Smooth muscle cell of the brain vasculature (primary cell): ENCODE results near the gene CCNQ.

Experiments used
- DNase-seq: peaks from one replicate; pipeline ENCODE4 v3.0.0-alpha.2; 2012; ENCODE audit warnings: low read depth, low spot score

The CCNQ gene

DNA sequence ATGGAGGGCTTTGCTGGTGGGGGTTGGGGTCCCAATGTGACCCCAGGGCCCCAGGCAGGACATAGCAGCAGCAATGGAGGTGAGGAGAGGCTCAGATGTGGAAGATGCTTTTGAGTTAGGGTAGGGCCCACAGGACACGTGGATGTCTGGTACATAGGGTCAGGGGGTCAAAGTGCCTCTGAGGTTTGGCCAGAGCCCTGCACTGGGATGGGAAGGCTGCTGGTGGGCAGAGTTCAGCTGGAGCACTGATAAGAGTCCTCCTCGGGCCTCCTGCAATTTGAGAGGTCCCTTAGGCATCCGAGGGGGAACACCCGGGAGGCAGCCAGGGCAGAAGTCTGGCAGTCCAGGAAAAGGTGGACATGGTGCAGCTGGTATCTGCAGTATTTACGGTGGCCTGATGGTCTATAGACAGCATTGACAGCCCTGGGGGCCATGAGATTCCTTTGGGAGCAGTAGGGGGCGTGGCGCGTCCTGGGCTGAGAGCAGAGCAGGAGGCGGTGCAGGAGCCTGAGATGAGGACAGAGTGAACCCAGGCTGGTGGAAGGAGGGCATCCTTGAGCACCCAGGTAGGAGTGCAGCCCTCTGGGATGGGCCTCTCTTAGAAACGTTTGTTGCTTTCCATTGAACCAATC, 22.6 kb downstream of the CCNQ start:
- no peak for DNase-seq

GRCh38 chrX:153573984-153574383, 25.0 kb downstream of the CCNQ start:
- DNase-seq: no peak

DNA sequence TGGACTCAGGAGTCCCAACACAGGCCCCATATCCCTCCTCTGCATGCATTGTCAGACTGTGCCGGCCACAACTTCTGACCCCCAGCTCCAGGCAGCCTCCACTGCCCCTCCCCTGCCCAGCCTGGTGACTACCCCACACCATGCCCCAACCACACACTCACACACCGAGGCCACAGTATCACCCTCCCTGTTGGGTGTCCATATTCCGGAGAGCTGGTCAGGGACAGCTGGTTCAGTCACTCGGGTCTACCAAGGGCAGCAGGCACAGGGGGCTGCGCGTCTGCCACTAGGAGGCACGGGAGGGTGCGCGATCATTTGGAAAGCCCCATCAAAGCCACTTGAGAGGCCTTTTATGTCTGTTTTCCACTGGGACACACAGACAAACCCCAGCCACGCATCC, 26.3 kb downstream of the CCNQ start:
- no peak for DNase-seq

DNA sequence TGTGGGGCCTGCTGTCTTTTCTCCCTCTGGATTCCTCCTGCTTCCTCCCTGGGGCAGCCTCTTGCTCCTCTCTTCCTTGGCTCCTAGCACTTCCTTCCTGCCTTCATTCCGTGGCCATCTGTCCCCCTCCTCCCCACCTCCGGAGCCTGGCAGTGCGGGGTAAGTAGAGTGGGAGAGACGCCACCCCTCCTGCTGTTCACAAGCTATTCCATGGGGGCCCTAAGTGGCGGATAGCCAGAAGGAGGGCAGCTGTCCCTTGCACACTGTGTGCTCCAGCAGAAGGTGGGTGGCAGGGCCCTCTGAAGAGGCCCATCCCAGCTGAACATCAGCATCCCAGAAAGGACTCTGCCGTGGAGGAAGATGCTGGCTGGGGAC, 27.4 kb downstream of the CCNQ start:
- no peak for DNase-seq

GRCh38 chrX:153569475-153569874, 29.5 kb downstream of the CCNQ start:
- DNase-seq: no peak

DNA sequence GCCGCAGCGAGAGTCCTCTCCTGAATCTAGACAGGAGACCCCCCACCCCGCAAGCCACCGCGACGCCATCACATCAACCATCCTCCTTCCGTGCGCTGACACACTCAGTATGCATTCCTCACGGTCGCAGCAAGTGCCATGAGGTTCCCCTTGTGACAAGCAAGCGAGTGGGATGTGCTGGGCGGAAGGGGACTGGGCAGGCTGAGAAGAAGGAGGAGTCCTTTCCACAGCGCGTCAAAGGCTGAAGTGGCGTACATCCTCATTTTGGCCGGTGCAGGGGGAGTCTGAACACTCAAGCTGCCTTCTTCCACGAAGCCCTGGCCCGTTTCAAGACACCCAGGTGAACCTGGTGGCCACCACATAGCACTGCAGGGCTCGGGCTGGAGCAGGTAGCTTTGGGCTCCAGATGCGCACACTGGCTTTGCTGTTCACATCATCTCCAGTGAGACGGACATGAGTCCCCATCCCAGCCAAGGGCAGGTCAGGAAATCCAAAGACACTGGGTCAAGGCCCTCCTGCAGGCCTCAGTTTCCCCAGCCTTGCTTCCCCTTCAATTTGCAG, 30.4 kb downstream of the CCNQ start:
- no peak for DNase-seq

DNA sequence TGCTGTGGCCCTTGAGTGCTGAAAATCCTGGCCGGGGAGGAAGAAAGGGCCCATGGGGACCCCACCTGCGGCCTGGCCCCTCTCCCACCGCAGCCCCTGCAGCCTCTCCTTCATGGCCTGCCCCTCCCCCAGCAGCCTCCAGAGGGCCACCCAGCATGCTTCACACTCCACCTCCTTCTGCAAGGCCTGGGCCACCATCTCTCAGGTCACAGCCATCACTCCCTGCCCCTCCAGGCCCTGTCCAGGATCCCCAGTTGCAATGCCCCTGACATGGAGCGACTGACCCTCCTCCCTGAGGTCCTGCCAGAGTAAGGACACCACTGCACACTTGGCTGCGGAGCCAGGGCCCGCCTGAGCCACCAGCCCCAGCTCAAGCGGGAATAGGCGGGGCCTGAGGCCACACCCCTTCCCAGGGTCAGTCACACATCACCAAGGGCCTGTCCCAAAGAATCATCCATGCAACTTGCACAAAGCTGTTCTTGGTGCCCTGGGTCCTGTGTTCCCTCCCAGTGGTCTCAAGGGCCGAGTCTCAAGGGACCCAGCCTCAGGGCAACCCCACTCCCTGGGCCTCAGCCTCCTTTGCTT, 32.9 kb downstream of the CCNQ start:
- DNase-seq: no peak

DNA sequence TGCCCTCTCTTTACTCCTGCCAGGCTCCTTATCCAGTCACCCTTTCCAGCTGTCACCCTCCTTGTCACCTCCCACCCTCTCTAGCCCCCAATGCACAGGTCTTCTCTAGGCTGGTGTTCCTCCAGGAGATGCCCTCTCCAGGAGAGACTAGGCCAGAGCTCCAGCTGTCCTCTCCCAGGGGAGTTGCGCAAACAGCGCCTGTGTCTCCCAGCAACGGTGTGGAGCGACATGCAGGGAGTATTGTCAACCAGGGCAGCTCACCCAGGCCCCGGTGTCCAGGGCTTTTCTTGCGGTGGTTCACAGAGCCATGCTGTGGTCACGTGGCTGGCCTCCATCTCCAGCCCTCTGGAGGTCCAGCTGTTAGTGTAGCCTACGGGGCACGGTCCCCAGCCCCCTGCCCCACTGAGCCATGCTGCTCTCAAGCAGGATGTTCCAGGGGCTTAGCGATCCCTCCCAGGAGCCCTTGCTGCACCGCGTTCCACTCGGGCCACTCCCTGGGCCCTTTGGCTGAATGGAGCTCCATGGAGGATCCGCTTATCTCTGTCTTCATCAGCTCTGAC, 34.8 kb downstream of the CCNQ start:
- no peak for DNase-seq

DNA sequence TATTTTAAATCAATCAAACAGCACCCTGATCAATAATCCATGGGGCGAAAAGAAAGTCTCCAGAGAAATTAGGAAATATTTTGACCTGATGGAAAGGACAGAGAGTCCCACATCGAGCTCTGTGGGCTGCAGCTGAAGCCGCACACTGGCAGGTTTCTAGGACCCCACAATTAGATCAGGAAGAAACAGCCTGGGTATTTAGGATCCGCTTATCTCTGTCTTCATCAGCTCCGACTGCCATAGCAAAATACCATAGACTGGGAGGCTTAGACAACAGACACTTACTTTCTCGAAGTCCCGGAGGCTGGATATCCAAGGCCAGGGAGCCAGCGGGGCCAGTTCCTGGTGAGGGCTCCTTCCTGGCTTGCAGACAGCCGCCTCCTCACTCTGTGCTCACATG, 36.4 kb downstream of the CCNQ start:
- no peak for DNase-seq

- DNase-seq: no peak
Measured at GRCh38 chrX:153561337-153561736, 37.6 kb downstream of the CCNQ start.

GRCh38 chrX:153560466-153560865, 38.5 kb downstream of the CCNQ start:
- no peak for DNase-seq

- no peak for DNase-seq
Measured at GRCh38 chrX:153560000-153560399, 38.9 kb downstream of the CCNQ start.

- no peak for DNase-seq
Measured at GRCh38 chrX:153557618-153558355, 41.2 kb downstream of the CCNQ start.

DNA sequence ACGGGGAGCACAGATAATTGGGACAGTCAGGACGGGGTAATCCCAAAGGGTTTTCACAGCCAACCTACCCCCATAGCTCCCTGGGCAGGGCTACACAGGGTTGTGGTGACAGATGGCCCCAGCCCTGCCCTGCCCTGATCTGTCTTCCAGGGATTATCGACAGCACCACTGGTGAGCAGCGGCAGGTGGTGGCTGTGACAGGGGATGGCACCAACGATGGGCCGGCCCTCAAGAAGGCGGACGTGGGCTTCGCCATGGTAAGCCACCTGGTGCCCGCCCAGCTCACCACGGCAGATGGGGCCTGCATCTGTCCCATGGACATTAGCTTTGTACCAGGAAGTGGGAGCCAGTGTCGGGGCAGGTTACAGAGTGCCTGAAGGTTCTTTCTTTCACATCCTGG, 42.2 kb downstream of the CCNQ start:
- DNase-seq: no peak

- DNase-seq: no peak
Measured at GRCh38 chrX:153554519-153555167, 44.3 kb downstream of the CCNQ start.

- no peak for DNase-seq
Measured at GRCh38 chrX:153551135-153551534, 47.8 kb downstream of the CCNQ start.

- no peak for DNase-seq
Measured at GRCh38 chrX:153549807-153550206, 49.1 kb downstream of the CCNQ start.

DNA sequence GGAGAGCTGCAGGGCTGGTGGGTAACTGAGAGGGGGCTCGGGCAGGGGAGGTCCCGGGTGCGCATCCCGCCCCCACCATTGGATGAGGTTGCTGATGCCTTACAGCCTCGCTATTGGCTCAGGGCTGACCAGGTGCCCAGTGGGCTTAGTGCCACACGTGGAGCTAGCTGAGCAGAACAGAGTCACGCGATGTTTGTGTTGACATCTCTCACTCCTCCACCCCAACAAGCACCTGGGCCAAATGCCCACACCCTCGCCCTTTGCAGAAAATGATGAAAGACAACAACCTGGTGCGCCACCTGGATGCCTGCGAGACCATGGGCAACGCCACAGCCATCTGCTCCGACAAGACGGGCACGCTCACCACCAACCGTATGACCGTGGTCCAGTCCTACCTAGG, 49.7 kb downstream of the CCNQ start:
- DNase-seq: no peak

DNA sequence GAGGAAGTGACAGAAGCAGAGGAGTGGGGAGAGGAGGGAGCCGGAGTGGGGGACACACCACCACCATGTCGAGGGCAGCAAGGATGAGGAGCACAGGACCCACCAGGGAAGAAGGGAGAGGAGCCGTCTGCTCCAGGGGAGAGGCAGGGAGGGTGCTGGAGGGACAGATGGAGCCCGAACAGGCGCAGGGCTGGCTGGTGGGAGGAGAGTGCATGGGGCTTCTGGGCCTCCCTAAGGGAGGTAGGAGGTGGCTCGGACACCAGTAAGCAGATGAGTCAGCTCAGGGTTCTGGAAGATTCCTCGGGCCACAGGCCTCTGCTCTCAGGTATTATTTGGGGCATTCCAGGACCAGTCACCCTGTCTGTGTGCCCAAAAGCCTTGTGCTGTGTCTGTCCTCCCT, 51.7 kb downstream of the CCNQ start:
- DNase-seq: no peak

DNA sequence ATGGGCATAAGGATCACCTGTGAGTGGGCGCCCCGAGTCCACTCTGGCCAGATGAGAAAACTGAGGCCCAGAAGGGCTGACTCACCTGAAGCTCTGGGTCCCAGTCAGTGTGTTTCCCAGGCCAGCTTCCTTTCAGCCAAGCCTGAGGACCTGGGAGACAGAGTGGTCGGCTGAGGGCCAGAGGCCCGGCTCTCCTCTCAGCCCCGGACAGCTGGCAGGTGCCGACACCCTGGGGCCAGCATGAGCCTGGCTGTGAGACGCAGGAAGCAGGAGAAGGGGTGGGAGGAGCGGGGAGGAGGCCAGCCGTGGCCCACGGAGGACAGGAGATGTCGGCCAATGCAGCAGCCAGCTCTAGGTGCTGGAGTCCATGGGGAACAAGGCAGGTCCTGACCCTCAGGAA, 52.6 kb downstream of the CCNQ start:
- DNase-seq: no peak

- DNase-seq: no peak
Measured at GRCh38 chrX:153544727-153545126, 54.2 kb downstream of the CCNQ start.

- no peak for DNase-seq
Measured at GRCh38 chrX:153539979-153540358, 59.0 kb downstream of the CCNQ start.
